K562 treated with DMSO at 1 percent for 24 hours (cell line): ENCODE results near the gene APPL1. TPM values are rescaled to one million over a fixed set of nuclear protein-coding genes. Genes with fewer than 3 reads are reported as not detected.

ENCODE experiments used
- total RNA-seq: library from RNA; unstranded; fragments of 300-600 nt; gene quantifications from 2 replicates; pipeline ENCODE4 v1.2.3, GENCODE V29; 2022; ENCODE audit warnings: low read depth; ENCODE audit not compliant: insufficient read depth

APPL1 gene, protein sequence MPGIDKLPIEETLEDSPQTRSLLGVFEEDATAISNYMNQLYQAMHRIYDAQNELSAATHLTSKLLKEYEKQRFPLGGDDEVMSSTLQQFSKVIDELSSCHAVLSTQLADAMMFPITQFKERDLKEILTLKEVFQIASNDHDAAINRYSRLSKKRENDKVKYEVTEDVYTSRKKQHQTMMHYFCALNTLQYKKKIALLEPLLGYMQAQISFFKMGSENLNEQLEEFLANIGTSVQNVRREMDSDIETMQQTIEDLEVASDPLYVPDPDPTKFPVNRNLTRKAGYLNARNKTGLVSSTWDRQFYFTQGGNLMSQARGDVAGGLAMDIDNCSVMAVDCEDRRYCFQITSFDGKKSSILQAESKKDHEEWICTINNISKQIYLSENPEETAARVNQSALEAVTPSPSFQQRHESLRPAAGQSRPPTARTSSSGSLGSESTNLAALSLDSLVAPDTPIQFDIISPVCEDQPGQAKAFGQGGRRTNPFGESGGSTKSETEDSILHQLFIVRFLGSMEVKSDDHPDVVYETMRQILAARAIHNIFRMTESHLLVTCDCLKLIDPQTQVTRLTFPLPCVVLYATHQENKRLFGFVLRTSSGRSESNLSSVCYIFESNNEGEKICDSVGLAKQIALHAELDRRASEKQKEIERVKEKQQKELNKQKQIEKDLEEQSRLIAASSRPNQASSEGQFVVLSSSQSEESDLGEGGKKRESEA
- 7.9 and 9.2 TPM in 2 replicates for total RNA-seq

GRCh38 chr3:57227204-57227929, at the start of gene APPL1:
Gene APPL1 (plus strand): TSS chr3:57227729. CDS start chr3:57227884, 155 bp downstream.

GRCh38 chr3:57199895-57200297, 27.6 kb upstream of the APPL1 start, which contains the start of gene HESX1:
Gene HESX1 (minus strand): TSS chr3:57199978. CDS start chr3:57199918, 60 bp downstream.

DNA sequence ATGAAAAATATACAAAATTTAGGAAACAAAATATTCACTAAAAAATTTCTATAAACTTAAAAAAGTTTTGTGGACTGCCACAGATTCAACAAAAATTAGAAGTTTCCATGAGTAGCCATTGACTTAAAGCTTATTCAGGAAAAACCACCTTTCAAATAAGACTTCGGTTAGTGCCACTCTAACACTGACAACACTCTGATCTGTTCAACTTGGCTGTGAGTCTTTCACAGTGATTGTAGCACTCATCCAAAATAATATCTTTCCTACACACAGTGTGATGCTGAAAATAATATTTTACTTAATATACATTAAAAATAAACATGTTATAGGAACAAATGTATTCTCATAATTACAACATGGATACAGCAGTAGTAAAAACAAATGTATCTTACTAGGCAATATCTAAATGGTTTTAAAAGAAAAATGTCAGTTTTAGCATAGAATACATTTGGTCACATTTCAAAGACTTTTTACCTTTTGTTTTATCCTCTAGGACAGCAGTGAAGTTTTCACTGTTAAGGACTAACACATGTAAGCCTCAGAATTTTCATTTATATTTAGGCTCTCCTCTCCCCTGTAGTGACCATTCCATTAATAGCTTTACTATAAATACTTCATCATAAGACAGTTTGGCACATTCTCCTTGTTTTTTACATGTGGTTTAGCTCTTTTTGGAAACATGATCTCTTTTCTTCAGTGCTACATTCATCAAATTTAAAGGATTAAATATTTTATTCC, 64.8 kb downstream of the APPL1 start, which contains the start of gene ASB14:
ASB14 (minus strand) TSS at position 527 of the 738 bp plus-strand sequence. CDS start 652 bp downstream, outside the sequence.

Other genes starting within 250 kb of the APPL1 start
- not detected in 2 replicates for gene SPATA12, start 167.1 kb upstream of the APPL1 start, total RNA-seq
- 0.02 TPM in 1 of 2 replicates, not detected in the other for gene IL17RD, start 62.4 kb upstream of the APPL1 start, total RNA-seq
- gene HESX1, start 27.8 kb upstream of the APPL1 start, total RNA-seq = 0.96 TPM in 1 of 2 replicates, not detected in the other
- gene ASB14, start 65.0 kb downstream of the APPL1 start, total RNA-seq = not detected in 2 replicates